ENCODE measurements around the gene PDXDC1. TPM values are rescaled to one million over a fixed set of nuclear protein-coding genes. Genes with fewer than 3 reads are reported as not detected.
A peak's percentile ranks its signal among the peaks of the same experiment; 100 is the strongest.
"Not testable (repeated sequence)": the region's sequence is repeated elsewhere in the genome, so short reads cannot be mapped to it uniquely, and the experiment has no call there.

PDXDC1 gene
- total RNA-seq, 3 donors from 2014 or later = 161 to 258 (median 233) TPM

DNA sequence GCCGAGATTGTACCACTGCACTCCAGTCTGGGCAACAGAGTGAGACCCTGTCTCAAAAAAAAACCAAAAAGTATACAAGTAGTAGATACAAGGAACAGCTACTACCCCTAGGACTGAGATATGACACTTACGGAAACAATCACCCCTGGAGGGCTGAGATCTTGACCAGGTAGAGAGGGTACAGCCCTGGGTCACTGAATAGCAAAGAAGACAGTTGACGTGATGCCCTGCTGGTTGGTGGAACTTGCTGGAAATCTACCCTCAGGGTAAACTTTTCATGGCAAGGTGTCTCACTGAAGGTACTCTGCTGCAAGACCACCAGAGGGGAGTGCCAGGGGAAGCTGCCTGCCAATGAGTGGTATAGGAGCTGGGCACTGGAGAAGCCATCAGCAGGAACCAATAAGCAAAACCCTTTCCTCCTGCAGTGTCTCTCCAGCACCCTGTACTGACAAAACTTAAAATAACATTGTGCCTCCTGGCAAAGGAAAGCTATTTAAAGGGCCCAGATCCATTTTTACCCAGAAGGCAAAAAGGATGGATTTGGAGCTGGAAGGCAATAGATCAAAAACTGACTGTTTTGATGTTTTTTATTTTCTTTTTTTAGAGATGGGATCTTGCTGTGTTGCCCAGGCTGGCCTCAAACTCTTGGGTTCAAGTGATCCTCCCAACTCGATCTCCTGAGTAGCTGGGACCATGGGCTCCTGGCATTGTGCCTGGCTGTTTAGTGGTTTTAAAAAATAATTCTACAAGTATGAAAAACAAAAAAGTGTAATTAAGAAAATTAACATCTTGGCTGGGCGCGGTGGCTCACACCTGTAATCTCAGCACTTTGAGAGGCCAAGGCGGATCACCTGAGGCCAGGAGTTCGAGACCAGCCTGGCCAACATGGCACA, 11.3 kb upstream of the PDXDC1 start:
- DNase-seq (no peak), ATAC-seq (peak; percentile 14)
- Histone ChIP-seq H3K36me3 (ENCODE audit: low read depth) (no peaks in the 10 kb centered on the region), H3K4me1 (ENCODE audit: low read depth) (no peaks in the 10 kb centered on the region), H3K4me3 (no peak overlapping the region), H3K9me3 (no peaks in the 10 kb centered on the region)
- intact Hi-C loops (cut with DNase I, micrococcal nuclease) = no loop called here
- no peak for TF ChIP-seq CTCF (IDR thresholded peaks at IDR 0.05)

DNA sequence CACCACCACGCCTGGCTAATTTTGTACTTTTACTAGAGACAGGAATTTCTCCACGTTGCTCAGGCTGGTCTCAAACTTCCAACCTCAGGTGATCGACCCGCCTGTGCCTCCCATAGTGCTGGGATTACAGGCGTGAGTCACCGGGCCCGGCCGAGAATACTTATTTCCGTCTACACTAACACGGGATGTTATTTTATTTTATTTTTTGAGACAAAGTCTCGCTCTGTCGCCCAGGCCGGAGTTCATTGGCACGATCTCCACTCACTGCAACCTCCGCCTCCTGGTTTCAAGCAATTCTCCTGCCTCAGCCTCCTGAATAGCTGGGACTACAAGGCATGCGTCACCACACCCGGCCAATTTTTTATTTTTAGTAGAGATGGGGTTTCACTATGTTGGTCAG, 9.5 kb upstream of the PDXDC1 start:
- Histone ChIP-seq H3K9me3 (no peaks in the 10 kb centered on the region), H3K36me3 (ENCODE audit: low read depth) (no peaks in the 10 kb centered on the region), H3K4me1 (ENCODE audit: low read depth) (no peaks in the 10 kb centered on the region), H3K4me3 (no peak overlapping the region)
- TF ChIP-seq CTCF (IDR thresholded peaks at IDR 0.05) = no peak
- DNase-seq (peak in 1 of 3 donors; percentile 33), ATAC-seq (no peak)
- intact Hi-C loops (cut with DNase I, micrococcal nuclease) = no loop called here

GRCh38 chr16:14969795-14970194, 5.0 kb upstream of the PDXDC1 start:
- DNase-seq; H3K4me3 ChIP-seq; H3K36me3 ChIP-seq (ENCODE audit: low read depth); intact Hi-C loops (cut with DNase I, micrococcal nuclease); ATAC-seq; H3K4me1 ChIP-seq (ENCODE audit: low read depth); H3K9me3 ChIP-seq: not testable (repeated sequence)

DNA sequence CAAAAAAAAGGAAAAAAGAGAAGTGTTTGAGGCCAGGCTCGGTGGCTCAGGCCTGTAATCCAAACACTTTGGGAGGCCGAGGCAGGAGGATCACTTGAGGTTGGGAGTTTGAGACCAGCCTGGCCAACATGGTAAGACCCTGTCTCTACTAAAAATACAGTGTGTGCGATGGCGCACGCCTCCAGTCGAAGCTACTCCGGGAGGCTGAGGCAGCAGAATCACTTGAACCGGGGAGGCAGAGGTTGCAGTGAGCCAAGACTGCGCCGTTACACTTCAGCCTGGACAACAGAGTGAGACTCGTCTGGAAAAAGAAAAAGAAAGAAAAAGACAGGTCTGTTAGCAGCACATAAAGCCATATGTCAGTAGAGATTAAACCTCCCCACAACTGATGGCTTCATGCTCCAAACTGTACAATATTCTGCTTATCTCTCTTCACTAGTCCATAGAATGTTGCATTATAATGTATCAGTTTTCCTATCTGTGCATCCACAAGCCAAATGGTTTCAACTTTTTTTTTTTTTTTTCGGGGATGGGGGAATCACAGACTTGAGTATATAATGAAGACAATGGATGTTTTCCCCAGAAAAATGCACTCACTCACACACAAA, 3.1 kb upstream of the PDXDC1 start:
- ATAC-seq; H3K36me3 ChIP-seq (ENCODE audit: low read depth): not testable (repeated sequence)

GRCh38 chr16:14973785-14974322, 972 bp upstream of the PDXDC1 start:
- H3K9me3 ChIP-seq; H3K36me3 ChIP-seq (ENCODE audit: low read depth); ATAC-seq; intact Hi-C loops (cut with DNase I, micrococcal nuclease): not testable (repeated sequence)
- Histone ChIP-seq H3K4me3 (peak overlapping the region; percentile 98), H3K4me1 (ENCODE audit: low read depth) (peaks cover 22% of the 10 kb centered on the region)
- DNase-seq = peak in 2 of 3 donors; percentile 55 to 62

More for the DNA sequence above, 3.1 kb upstream of the PDXDC1 start:
- H3K9me3 ChIP-seq; intact Hi-C loops (cut with DNase I, micrococcal nuclease); H3K4me1 ChIP-seq (ENCODE audit: low read depth); H3K4me3 ChIP-seq; DNase-seq: not testable (repeated sequence)

GRCh38 chr16:14974331-14974655, 533 bp upstream of the PDXDC1 start:
- Histone ChIP-seq H3K4me3 (peak overlapping the region; percentile 98), H3K4me1 (ENCODE audit: low read depth) (peaks cover 27% of the 10 kb centered on the region)
- H3K36me3 ChIP-seq (ENCODE audit: low read depth); intact Hi-C loops (cut with DNase I, micrococcal nuclease); H3K9me3 ChIP-seq; DNase-seq; ATAC-seq: not testable (repeated sequence)

DNA sequence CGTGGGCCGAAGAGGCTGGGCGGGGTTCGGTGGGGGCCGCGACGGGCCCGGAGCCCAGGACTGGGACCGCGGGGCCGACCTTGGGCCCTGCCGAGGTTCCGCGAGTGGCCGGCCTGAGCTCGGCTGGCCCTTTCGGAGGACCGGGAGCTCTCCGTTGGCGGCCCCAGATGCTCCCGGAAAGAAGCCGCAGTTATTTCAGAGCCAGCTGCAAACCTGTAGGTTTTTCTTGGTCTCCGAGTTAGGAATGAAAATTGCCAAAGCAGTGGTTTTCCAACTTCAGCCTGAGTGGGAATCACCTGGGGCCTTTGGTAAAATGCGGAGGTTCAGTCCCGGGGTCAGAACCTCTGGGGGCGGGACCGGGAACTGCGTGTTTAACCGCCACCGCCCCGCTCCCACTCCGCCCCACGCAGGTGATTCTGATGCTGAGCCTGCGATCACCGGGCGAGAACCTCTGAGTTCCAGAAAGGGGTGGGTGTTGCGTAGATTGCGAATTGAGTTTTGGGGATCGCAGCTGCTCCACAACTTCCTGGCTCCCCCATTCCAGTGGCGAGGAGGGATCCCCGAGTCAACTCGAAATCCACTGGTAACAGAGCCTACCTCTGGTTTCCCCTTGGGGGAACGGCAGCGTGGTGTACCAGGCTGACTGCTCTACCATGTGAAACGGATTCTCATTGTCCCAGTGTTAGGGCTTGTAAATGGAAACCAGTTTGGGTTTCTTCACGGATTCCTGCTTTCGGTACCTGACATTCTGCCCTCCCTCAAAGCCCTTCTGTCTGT, 780 bp downstream of the PDXDC1 start:
- Histone ChIP-seq H3K4me1 (ENCODE audit: low read depth) (peaks cover 39% of the 10 kb centered on the region), H3K4me3 (peak overlapping the region; percentile 98)
- intact Hi-C loops (cut with DNase I, micrococcal nuclease); H3K36me3 ChIP-seq (ENCODE audit: low read depth); H3K9me3 ChIP-seq: not testable (repeated sequence)
- DNase-seq (peak; percentile 85 to 89 (median 86)), ATAC-seq (peak; percentile 48)

DNA sequence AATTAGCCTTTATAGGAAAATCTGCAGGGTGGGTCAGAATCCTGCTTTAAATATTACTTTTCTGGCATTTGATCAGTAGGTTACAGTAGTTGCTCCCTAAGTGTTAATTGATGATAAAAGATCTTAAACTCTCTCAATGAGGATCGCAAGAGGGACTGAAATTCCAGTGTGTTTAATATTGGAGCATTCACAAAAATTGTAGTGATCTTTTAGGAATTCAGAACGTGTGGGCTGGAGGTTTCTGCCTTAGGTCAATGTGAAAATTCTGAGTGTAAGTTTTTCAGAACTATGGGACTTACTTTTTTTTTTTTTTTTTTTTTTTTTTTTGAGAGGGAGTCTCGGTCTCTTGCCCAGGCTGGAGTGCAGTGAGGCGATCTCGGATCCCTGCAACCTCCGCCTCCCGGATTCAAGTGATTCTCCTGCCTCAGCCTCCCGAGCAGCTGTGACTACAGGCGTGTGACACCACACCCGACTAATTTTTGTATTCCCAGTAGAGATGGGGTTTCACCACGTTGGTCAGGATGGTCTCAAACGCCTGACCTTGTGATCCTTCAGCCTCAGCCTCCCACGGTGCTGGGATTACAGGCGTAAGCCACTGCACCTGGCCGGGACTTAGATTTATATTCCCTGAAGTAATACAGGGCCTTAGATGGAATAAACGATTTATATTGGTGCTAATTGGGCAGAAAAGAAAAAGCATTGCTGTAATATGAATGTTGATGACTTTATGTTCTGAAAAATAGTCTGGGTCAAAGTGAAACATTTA, 2.3 kb downstream of the PDXDC1 start:
- H3K9me3 ChIP-seq; H3K4me3 ChIP-seq; H3K36me3 ChIP-seq (ENCODE audit: low read depth); intact Hi-C loops (cut with DNase I, micrococcal nuclease); ATAC-seq: not testable (repeated sequence)
- peaks cover 53% of the 10 kb centered on the region for H3K4me1 ChIP-seq (ENCODE audit: low read depth)
- DNase-seq = peak in 1 of 3 donors; percentile 49

- H3K4me3 ChIP-seq, ATAC-seq: not testable (repeated sequence)
Observed at GRCh38 chr16:14978281-14978680, 3.5 kb downstream of the PDXDC1 start.

DNA sequence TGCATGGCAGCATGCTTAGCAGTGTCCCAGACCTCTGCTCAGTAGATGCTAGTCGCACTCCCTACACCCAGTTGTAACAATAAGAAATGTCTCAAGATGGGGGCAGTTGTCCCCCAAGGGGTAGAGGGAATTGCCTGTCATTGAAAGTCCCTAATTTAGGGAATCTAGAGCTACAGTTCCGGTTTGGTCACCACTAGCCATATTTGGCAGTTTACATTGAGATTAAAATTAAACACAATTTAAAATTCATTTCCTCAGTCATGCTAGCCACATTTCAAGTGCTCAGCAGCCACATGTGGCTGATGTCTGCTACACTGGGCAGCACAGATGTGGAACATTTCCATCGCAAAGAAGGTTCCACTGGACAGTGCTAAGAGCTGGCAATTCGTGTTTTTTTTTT, 4.1 kb downstream of the PDXDC1 start:
- H3K36me3 ChIP-seq (ENCODE audit: low read depth); H3K9me3 ChIP-seq; ATAC-seq; DNase-seq; H3K4me3 ChIP-seq; intact Hi-C loops (cut with DNase I, micrococcal nuclease): not testable (repeated sequence)
- peaks cover 55% of the 10 kb centered on the region for H3K4me1 ChIP-seq (ENCODE audit: low read depth)

More at GRCh38 chr16:14978281-14978680, 3.5 kb downstream of the PDXDC1 start:
- H3K9me3 ChIP-seq; H3K36me3 ChIP-seq (ENCODE audit: low read depth); intact Hi-C loops (cut with DNase I, micrococcal nuclease): not testable (repeated sequence)
- peaks cover 57% of the 10 kb centered on the region for H3K4me1 ChIP-seq (ENCODE audit: low read depth)
- peak in 1 of 3 donors; percentile 54 for DNase-seq

DNA sequence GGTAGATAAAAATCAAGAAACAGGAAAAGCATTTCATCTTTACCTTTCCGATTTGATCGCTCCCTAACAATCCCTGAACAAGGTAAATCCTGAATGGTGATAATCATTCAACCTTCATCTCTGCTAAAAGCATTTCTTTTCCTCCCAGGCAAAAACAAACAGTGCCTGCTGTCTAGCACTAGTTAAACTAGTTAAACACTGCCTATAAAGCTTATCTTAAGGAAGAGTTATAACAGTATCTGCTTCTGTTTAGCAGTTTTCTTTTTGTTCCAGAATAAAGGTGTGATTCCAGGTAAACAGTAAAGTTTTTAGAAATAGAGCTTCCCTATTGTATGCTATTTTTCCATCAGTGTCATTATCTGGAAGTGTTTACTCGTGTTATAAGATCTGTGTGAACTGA, 6.4 kb downstream of the PDXDC1 start:
- H3K9me3 ChIP-seq; intact Hi-C loops (cut with DNase I, micrococcal nuclease); H3K4me3 ChIP-seq; H3K36me3 ChIP-seq (ENCODE audit: low read depth); DNase-seq: not testable (repeated sequence)
- peaks cover 53% of the 10 kb centered on the region for H3K4me1 ChIP-seq (ENCODE audit: low read depth)
- ATAC-seq = peak; percentile 65
